ENCODE measurements around the gene CMIP. TPM values are rescaled to one million over a fixed set of nuclear protein-coding genes. Genes with fewer than 3 reads are reported as not detected.

CMIP gene
- total RNA-seq, 1 experiment from 2014 or later = 53.6 TPM

- ChIA-PET POLR2A (interaction anchor here (0.6 to 0.8 kb wide), 2 partner anchors 11 to 154 kb away, joined by 3 to 5 read pairs; no protein-coding TSS in a partner anchor), CTCF (no interaction called here)
- no peak overlapping the region for H3K4me3 Mint-ChIP-seq (ENCODE audit: unreplicated experiment)
- intact Hi-C loops (cut with micrococcal nuclease) = no loop called here
- peaks cover 24% of the 10 kb centered on the region for H3K36me3 Mint-ChIP-seq (ENCODE audit: insufficient read depth, unreplicated experiment)
- TF ChIP-seq CTCF (IDR thresholded peaks at IDR 0.05; ENCODE audit: unreplicated experiment) = no peak
- H3K4me1 Mint-ChIP-seq (ENCODE audit: insufficient read depth, unreplicated experiment) = no peaks in the 10 kb centered on the region
- DNase-seq (ENCODE audit: unreplicated experiment) = no peak
- H3K27ac Mint-ChIP-seq (ENCODE audit: low read depth, unreplicated experiment) = no peak overlapping the region
- no TSS peak for BruUV-seq (replicated peaks)
- no peaks in the 10 kb centered on the region for H3K9me3 Mint-ChIP-seq (ENCODE audit: unreplicated experiment)
- H3K27me3 Mint-ChIP-seq (ENCODE audit: insufficient read depth, unreplicated experiment) = no peaks in the 10 kb centered on the region
Observed at GRCh38 chr16:81466356-81466980, 21.9 kb downstream of the CMIP start.

GRCh38 chr16:81467072-81467471 is 22.5 kb downstream of the CMIP start:
- no peak for DNase-seq (ENCODE audit: unreplicated experiment)
- intact Hi-C loops (cut with micrococcal nuclease) = no loop called here
- H3K27me3 Mint-ChIP-seq (ENCODE audit: insufficient read depth, unreplicated experiment) = no peaks in the 10 kb centered on the region
- ChIA-PET CTCF (no interaction called here), POLR2A (no interaction called here)
- no peaks in the 10 kb centered on the region for H3K4me1 Mint-ChIP-seq (ENCODE audit: insufficient read depth, unreplicated experiment)
- H3K9me3 Mint-ChIP-seq (ENCODE audit: unreplicated experiment) = no peaks in the 10 kb centered on the region
- H3K4me3 Mint-ChIP-seq (ENCODE audit: unreplicated experiment) = no peak overlapping the region
- H3K36me3 Mint-ChIP-seq (ENCODE audit: insufficient read depth, unreplicated experiment) = peaks cover 23% of the 10 kb centered on the region
- H3K27ac Mint-ChIP-seq (ENCODE audit: low read depth, unreplicated experiment) = no peak overlapping the region
- BruUV-seq (replicated peaks) = no TSS peak
- no peak for TF ChIP-seq CTCF (IDR thresholded peaks at IDR 0.05; ENCODE audit: unreplicated experiment)

- TF ChIP-seq CTCF (IDR thresholded peaks at IDR 0.05; ENCODE audit: unreplicated experiment) = no peak
- DNase-seq (ENCODE audit: unreplicated experiment) = no peak
- H3K9me3 Mint-ChIP-seq (ENCODE audit: unreplicated experiment) = no peaks in the 10 kb centered on the region
- H3K4me1 Mint-ChIP-seq (ENCODE audit: insufficient read depth, unreplicated experiment) = no peaks in the 10 kb centered on the region
- ChIA-PET POLR2A (no interaction called here), CTCF (no interaction called here)
- no peak overlapping the region for H3K27ac Mint-ChIP-seq (ENCODE audit: low read depth, unreplicated experiment)
- intact Hi-C loops (cut with micrococcal nuclease) = no loop called here
- H3K4me3 Mint-ChIP-seq (ENCODE audit: unreplicated experiment) = no peak overlapping the region
- BruUV-seq (replicated peaks) = no TSS peak
- H3K27me3 Mint-ChIP-seq (ENCODE audit: insufficient read depth, unreplicated experiment) = no peaks in the 10 kb centered on the region
- peaks cover 23% of the 10 kb centered on the region for H3K36me3 Mint-ChIP-seq (ENCODE audit: insufficient read depth, unreplicated experiment)
Observed at GRCh38 chr16:81467815-81468214, 23.2 kb downstream of the CMIP start.

GRCh38 chr16:81468269-81468902 is 23.8 kb downstream of the CMIP start:
- H3K4me3 Mint-ChIP-seq (ENCODE audit: unreplicated experiment) = no peak overlapping the region
- H3K27ac Mint-ChIP-seq (ENCODE audit: low read depth, unreplicated experiment) = no peak overlapping the region
- peaks cover 26% of the 10 kb centered on the region for H3K36me3 Mint-ChIP-seq (ENCODE audit: insufficient read depth, unreplicated experiment)
- ChIA-PET POLR2A (no interaction called here), CTCF (no interaction called here)
- H3K9me3 Mint-ChIP-seq (ENCODE audit: unreplicated experiment) = no peaks in the 10 kb centered on the region
- BruUV-seq (replicated peaks) = no TSS peak
- intact Hi-C loops (cut with micrococcal nuclease) = no loop called here
- no peaks in the 10 kb centered on the region for H3K27me3 Mint-ChIP-seq (ENCODE audit: insufficient read depth, unreplicated experiment)
- no peak for TF ChIP-seq CTCF (IDR thresholded peaks at IDR 0.05; ENCODE audit: unreplicated experiment)
- no peaks in the 10 kb centered on the region for H3K4me1 Mint-ChIP-seq (ENCODE audit: insufficient read depth, unreplicated experiment)
- DNase-seq (ENCODE audit: unreplicated experiment) = no peak
